PC-3 (cell line): ENCODE data around the gene SLC47A2.

Source experiments
- CTCF ChIP-seq: fragments of 300-600 bp; sonication (generic); conservative IDR thresholded peaks from 2 replicates; pipeline ENCODE4 v1.5.1; 2017; ENCODE audit warnings: antibody characterized with exemption, low read depth, mild to moderate bottlenecking, low read length
- EZH2 ChIP-seq: fragments of 300-600 bp; sonication (generic); IDR thresholded peaks from one replicate; pipeline ENCODE4 v1.6.1; 2017; ENCODE audit warnings: antibody characterized with exemption, mild to moderate bottlenecking, low read length; ENCODE audit not compliant: unreplicated experiment

GRCh38 chr17:19714542-19715411, 1.6 kb downstream of the SLC47A2 start:
- TF ChIP-seq CTCF, result no peak
- TF ChIP-seq EZH2, result no peak
